Osteocyte (in vitro differentiated cells): ENCODE data around the gene ACHE. TPM values are rescaled to one million over a fixed set of nuclear protein-coding genes. Genes with fewer than 3 reads are reported as not detected.

ENCODE experiments used
- DNase-seq: peaks from one replicate; pipeline ENCODE4 v3.0.0; 2021; ENCODE audit warnings: mixed read lengths; ENCODE audit not compliant: unreplicated experiment; ENCODE audit errors: extremely low spot score
- H3K27ac Mint-ChIP-seq: one replicate; pipeline ENCODE4 v1.8.0; 2021; ENCODE audit warnings: mild to moderate bottlenecking, mixed read lengths; ENCODE audit not compliant: unreplicated experiment
- H3K27me3 Mint-ChIP-seq: one replicate; pipeline ENCODE4 v1.8.0; 2021; ENCODE audit warnings: mixed read lengths; ENCODE audit not compliant: unreplicated experiment
- H3K36me3 Mint-ChIP-seq: one replicate; pipeline ENCODE4 v1.8.0; 2021; ENCODE audit warnings: mixed read lengths; ENCODE audit not compliant: unreplicated experiment
- H3K4me1 Mint-ChIP-seq: one replicate; pipeline ENCODE4 v1.8.0; 2021; ENCODE audit warnings: mixed read lengths; ENCODE audit not compliant: unreplicated experiment
- H3K4me3 Mint-ChIP-seq: one replicate; pipeline ENCODE4 v1.8.0; 2021; ENCODE audit warnings: mild to moderate bottlenecking, moderate library complexity, mixed read lengths; ENCODE audit not compliant: unreplicated experiment
- H3K9me3 Mint-ChIP-seq: one replicate; pipeline ENCODE4 v1.8.0; 2021; ENCODE audit warnings: mixed read lengths; ENCODE audit not compliant: unreplicated experiment
- CTCF ChIP-seq: fragments of 200-600 bp; sonication (generic); IDR thresholded peaks from 2 replicates; pipeline ENCODE4 v1.5.0; 2021; ENCODE audit warnings: antibody characterized with exemption, mild to moderate bottlenecking, moderate library complexity
- total RNA-seq: library from RNA; stranded (reverse); gene quantifications from 2 replicates; pipeline ENCODE4 v1.2.1, GENCODE V29; 2021

The ACHE gene
- total RNA-seq, 1 donor from 2014 or later = 2.2 TPM

- Mint-ChIP-seq H3K36me3 (peaks cover 7% of the 10 kb centered on the region), H3K9me3 (no peaks in the 10 kb centered on the region), H3K4me1 (peaks cover 29% of the 10 kb centered on the region), H3K4me3 (no peak overlapping the region), H3K27ac (peak overlapping the region; percentile 52), H3K27me3 (no peaks in the 10 kb centered on the region)
- DNase-seq = no peak
- no peak for TF ChIP-seq CTCF
Measured at GRCh38 chr7:100865372-100865911, 30.2 kb downstream of the ACHE start.

- Mint-ChIP-seq H3K4me3 (no peak overlapping the region), H3K4me1 (peaks cover 28% of the 10 kb centered on the region), H3K36me3 (peaks cover 12% of the 10 kb centered on the region), H3K9me3 (no peaks in the 10 kb centered on the region), H3K27me3 (no peaks in the 10 kb centered on the region), H3K27ac (no peak overlapping the region)
- no peak for TF ChIP-seq CTCF
- DNase-seq = no peak
Measured at GRCh38 chr7:100864263-100864845, 31.3 kb downstream of the ACHE start.

GRCh38 chr7:100863406-100863950 is 32.2 kb downstream of the ACHE start:
- no peaks in the 10 kb centered on the region for H3K9me3 Mint-ChIP-seq

GRCh38 chr7:100861616-100861985 is 34.1 kb downstream of the ACHE start:
- Mint-ChIP-seq H3K4me3 (no peak overlapping the region), H3K36me3 (peaks cover 10% of the 10 kb centered on the region), H3K27ac (no peak overlapping the region), H3K4me1 (peaks cover 17% of the 10 kb centered on the region), H3K9me3 (no peaks in the 10 kb centered on the region), H3K27me3 (no peaks in the 10 kb centered on the region)
- DNase-seq = no peak
- TF ChIP-seq CTCF = no peak

More at GRCh38 chr7:100863406-100863950, 32.2 kb downstream of the ACHE start:
- Mint-ChIP-seq H3K27ac (no peak overlapping the region), H3K36me3 (peaks cover 12% of the 10 kb centered on the region), H3K4me1 (peaks cover 22% of the 10 kb centered on the region), H3K27me3 (no peaks in the 10 kb centered on the region), H3K4me3 (no peak overlapping the region)
- no peak for TF ChIP-seq CTCF
- DNase-seq = no peak

DNA sequence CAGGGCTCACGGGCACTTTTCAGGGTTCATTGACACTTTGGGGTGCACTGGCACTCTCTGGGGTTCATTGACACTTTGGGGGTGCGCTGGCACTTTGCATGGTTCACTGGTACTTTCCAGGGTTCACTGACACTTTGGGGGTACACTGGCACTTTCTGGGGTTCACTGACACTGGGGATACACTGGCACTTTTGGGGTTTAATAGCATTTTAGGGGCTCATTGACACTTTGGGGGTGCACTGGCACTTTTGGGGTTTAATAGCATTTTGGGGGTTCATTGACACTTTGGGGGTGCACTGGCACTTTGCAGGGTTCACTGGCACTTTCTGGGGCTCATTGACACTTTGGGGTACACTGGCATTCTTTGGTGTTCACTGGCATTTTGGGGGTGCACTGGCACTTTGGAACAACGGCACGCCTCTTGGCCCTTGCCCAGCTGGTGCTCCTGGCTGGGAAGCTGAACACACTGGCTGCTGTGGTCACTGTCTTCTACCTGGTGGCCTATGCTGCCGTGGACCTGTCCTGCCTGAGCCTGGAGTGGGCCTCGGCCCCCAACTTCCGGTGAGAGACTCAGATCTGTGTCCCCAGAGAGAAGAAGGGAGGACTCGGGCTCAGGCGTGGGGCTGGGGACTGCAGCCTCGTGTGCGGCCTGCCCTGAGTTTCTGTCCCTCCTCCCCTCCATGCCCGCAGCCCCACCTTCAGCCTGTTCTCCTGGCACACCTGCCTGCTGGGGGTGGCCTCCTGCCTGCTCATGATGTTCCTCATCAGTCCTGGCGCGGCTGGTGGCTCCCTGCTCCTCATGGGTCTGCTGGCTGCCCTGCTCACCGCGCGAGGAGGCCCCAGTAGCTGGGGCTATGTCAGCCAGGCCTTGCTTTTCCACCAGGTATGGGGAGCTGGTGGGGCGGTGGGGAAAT is 34.7 kb downstream of the ACHE start:
- Mint-ChIP-seq H3K9me3 (no peaks in the 10 kb centered on the region), H3K4me1 (peaks cover 13% of the 10 kb centered on the region)

More for the DNA sequence above, 34.7 kb downstream of the ACHE start:
- no peak for DNase-seq
- Mint-ChIP-seq H3K36me3 (peaks cover 10% of the 10 kb centered on the region), H3K27ac (no peak overlapping the region), H3K27me3 (no peaks in the 10 kb centered on the region), H3K4me3 (no peak overlapping the region)
- TF ChIP-seq CTCF = no peak
